SW480 (cell line): ENCODE measurements around the gene NUDCD3.
"Not testable (repeated sequence)": the region's sequence is repeated elsewhere in the genome, so short reads cannot be mapped to it uniquely, and the experiment has no call there.

Source experiments
- DNase-seq: peaks from one replicate; pipeline ENCODE4 v3.0.0-alpha.2; 2016; ENCODE audit warnings: low spot score

Gene NUDCD3

GRCh38 chr7:44517175-44517574 is 26.7 kb upstream of the NUDCD3 start:
- no peak for DNase-seq

- no peak for DNase-seq
These were observed 25.3 kb upstream of the NUDCD3 start for GRCh38 chr7:44515590-44516268.

- DNase-seq: no peak
These were observed 22.3 kb upstream of the NUDCD3 start for GRCh38 chr7:44512736-44513135.

DNA sequence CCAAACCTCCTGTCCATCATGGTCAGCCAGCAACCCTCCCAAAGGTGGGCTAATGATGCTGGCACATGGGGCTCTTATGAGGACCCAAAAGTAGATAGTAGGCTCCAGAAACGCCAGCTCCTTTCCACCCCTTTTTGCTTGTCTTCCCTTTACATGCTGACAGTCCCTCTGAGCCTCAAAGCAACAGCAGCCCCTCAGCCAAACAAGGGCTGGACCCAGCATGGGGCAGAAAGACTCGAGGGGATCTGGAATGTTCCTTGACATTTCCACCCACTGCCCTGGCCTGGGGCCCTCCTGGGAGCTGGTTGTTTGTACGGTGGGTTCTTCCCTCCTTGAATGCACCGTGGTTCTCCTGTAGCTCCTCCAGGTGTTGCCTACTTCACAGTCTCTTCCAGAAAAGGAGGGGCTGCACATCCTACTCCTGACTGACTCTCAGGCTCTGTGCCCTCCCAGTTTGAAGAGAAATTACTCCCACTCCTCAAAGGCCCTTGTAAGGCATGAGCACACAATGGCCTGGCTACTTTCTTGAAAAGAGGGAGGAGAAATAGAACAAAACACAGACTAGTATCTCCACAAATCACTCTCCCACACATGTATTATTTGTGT is 21.5 kb upstream of the NUDCD3 start:
- no peak for DNase-seq

DNA sequence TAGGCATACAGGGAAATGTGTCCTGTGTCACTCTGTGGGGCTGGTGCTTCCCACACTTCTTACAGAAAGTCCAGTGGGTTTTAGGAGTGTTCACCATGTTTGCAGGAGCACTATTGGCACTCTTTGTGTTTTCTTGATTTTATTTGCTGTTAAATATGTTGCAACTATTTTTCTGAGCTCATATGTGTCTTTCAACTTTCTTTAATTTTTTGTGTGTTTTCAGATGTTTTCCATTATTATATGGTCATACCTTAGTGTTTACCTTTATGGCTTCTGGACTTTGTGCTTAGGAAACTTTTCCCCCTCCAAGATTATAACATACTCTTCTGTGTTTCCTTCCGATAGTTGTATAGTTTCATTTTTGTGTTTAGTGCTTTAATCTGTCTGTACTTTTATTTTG is 20.8 kb upstream of the NUDCD3 start:
- DNase-seq: no peak

DNA sequence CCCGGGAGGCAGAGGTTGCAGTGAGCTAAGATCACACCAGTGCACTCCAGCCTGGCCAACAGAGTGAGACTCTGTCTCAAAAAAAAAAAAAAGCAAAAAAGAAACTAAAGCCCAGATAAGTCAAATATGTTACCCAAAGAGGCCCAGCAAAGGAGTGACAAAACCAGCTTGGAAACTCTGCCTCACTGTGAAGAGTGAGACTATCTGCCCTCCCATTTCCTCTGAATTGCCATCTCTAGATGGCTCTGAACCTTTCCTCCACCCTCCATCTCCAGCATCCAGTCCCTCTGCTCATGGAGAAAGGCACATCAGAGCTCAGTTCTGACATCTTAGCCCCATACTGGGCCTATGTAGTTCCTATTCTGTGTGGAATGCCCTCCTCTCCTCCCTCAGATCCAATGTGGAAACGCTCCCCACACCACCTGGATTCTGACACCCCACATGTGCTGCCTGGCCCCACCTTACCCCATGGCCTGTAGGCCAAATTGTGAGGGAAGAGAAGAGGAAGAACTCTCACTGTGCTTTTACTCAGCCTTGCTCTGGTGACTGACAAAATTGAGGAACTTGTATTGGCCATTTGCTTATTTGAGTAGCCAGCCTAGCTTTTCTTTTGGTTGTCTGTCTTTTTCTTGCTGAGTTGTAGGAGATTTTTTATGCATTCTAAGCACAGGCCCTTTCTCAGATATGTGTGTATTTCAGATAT is 18.0 kb upstream of the NUDCD3 start:
- no peak for DNase-seq

DNA sequence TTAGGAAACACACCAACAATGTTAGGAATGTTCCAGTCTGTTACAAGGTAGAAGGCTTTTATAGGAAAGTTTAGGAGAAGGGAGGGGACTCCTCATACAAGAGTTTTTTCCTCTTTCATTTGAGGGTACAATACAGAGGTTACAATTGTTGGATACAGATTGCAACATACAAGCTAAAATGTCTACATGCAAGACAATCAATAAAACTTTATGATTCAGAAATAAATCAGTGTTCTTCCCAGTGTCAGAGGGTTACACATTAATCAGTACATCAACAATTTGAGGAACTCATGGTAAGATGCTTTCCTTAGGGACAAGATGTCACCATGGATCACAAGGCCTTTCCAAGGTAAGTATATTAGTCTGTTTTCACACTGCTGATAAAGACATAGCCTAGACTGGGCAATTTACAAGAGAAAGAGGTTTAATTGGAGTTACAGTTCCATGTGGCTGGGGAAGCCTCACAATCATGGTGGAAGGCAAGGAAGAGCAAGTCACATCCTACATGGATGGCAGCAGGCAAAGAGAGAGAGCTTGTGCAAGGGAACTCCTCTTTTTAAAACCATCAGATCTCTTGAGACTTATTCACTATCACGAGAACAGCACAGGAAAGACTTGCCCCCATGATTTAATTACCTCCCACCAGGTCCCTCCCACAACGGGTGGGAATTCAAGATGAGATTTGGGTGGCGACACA is 16.3 kb upstream of the NUDCD3 start:
- not testable (repeated sequence) for DNase-seq

DNA sequence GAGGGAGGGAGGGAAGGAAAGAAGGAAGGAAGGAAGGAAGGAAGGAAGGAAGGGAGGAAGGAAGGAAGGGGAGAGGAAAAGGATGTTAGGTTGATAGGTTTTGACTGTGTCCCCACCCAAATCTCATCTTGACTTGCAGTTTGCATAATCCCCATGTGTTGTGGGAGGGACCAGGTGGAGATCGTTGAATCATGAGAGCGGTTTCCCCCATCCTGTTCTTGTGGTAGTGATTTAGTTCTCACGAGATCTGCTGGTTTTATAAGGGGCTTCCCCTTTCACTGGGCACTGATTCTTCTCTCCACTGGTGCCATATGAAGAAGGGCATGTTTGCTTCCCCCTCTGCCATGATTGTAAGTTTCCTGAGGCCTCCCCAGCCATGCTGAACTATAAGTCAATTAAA is 15.1 kb upstream of the NUDCD3 start:
- DNase-seq: no peak

DNA sequence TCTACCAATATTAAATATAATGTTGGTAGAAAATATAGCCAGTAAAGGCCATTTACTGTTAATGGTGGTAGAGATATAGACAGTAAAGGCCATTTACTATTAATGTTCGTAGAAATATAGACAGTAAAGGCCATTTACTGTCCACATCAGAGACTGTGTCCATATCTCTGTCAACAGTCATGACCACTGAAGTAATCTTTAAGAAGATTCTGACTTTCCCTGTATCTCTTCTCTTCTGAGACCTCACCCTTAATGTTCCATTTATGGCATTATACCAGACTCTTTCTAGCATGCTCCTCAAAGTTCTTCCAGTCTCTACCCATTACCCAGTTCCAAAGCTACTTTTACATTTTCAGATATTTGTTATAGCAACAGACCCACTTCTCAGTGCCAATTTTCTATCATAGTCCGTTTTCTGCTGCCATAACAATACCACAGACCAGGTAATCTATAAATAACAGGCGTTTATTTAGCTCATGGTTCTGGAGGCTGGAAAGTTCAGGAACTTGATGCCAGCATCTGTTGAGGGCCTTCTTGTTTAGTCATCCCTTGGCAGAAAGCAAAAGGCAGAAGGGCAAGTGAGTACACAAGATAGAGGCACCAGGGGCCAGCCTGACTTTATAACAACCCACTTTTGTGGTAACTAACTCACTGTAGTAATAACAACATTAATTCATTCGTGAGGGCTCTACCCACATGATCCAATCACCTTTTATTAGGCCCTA is 7.9 kb upstream of the NUDCD3 start:
- DNase-seq: no peak

DNA sequence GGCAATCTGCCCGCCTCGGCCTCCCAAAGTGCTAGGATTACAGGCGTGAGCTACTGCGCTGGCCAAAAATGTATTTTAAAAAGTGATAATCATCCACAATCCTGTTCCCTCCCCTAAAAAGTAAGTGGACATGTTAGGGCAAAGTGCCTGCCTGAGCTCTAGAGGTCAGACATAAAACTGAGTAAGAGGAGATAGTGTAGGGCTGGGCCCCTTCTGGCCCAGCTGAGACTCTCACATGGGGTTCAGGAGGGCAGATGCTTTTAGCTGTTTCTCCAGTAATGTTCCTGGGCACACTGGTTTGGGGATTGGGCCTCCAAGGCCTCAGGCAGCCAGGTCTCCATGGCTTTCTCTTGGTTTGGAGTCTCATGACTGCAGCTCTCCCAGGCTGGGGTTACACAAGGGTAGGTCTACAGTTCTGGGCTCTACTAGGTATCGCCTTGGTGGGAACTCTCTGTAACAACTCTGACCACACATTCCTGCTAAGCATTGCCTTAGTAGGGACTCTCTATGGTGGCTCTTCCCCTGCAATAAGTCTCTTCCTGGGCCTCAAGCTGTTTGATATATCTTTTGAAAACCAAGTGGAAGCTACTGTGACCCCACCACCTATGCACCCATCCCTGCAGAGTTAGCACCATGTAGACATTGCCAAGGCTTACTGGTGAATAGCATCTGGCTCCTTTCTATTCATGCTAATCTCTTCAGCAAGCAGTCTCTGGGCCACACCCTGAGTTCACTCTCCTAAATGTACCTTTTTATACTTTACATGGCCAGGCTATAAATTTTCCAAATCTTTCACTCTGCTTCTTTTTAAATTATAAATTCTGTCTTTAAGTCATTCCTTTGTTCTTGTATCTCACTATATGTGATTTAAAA is 6.9 kb upstream of the NUDCD3 start:
- DNase-seq: no peak

DNA sequence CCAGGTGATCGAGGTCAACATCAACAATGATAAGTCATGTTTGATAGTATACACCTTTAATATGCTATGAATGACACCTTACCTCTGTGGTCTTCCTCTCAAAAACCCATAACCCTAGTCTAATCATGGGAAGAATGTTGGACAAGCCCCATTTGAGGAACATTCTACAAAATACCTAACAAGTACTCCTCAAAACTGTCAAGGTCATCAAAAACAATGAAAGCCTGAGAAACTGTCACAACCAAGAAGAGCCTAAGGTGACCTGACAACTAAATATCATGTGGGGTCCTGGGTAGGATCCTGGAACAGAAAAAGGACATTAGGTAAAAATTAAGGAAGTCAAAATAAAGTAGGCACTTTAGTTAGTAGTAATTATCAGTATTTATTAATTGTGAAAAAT is 5.9 kb upstream of the NUDCD3 start:
- DNase-seq: no peak

DNA sequence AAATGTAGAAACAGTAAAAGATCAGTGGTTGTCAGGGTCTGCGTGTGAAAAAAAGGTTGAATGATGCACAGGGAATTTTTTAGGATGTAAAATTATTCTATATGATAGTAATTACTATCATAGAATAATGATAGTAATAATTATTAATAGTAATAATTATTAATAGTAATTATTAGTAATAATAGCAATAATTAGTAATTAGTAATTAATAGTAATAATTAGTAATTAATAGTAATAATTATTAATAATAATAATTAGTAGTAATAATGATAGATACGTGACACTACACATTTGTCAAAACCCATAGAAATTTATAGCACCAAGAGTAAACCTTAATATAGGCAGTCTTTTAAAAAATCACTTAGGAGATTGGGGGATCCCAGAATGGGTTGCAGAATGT is 4.5 kb upstream of the NUDCD3 start:
- DNase-seq: no peak

DNA sequence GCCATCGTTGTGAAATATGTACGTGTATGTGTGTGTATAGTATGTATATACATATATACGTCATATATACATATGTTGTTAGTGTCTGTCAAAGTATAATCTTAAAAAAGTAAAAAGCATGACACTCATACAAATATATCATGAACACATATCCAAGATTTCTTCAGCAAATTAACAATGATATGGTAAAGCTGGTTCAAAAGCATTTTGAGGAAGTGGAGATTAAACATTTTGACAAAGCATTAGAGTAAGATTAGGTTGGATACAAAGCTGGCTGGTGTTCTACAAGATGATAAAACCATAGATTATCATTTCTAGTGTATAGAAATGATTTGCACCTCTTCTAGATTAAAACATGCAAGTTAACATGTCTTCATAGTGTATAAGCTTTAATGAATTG is 771 bp upstream of the NUDCD3 start:
- DNase-seq: no peak

DNA sequence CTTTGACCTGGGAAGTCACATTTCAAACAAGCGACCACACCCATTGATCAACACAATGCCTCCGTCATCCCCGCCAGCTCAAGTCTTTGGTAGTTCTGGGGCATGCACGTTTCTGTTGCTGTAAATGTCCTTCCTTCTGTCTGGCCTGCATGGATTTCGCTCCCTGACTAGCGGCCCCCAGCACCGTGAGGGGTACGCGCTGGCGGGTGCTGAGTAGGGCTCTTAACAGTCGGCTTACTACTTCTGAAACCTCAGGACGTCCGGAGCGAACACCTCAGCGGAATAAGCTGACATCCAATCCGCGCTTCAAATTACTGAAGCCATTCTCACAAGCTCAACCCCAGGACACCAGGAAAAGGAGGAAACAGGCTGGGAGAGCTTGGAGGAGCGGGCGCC is 505 bp downstream of the NUDCD3 start:
- DNase-seq: peak; percentile 53

- no peak for DNase-seq
These were observed 1.5 kb downstream of the NUDCD3 start for GRCh38 chr7:44488955-44489354.

DNA sequence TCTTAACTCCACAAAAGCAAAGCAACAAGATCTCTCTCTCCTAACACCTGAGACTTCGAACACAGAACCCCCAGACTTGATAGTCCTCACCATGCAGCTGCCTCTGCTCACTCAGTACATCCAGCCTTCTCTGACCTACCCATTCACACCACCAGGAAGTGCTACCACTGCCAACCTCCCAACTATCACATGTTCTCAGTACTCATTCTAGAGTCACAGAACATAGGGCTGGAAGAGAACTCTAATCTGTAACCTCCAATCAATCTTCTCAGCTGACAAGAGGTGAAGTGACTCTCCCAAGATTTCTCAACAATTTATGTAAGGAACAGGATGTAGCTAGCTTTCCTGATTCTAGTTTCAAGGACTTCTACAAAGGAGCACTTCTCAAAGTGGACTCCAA is 3.8 kb downstream of the NUDCD3 start:
- DNase-seq: no peak

GRCh38 chr7:44486001-44486400 is 4.5 kb downstream of the NUDCD3 start:
- no peak for DNase-seq

- DNase-seq: no peak
These were observed 5.8 kb downstream of the NUDCD3 start for GRCh38 chr7:44484482-44485313.

- DNase-seq: no peak
These were observed 7.7 kb downstream of the NUDCD3 start for GRCh38 chr7:44482502-44483485.
